Esophagus squamous epithelium (tissue), 4 donors: ENCODE data around the gene GPC6.

ENCODE experiments used
- CTCF ChIP-seq, 6 experiments: fragments of 450-650 bp in 4 of 6; fragments of 200-600 bp in 2 of 6; sonication (generic) in 2 of 6; IDR thresholded peaks; one replicate each; pipeline ENCODE4 v1.5.1; 2016 to 2019; ENCODE audit warnings: antibody characterized with exemption in 6 of 6, mild to moderate bottlenecking in 4 of 6, moderate library complexity in 4 of 6
- POLR2A ChIP-seq, 4 donors: fragments of 450-650 bp; IDR thresholded peaks; one replicate each; pipeline ENCODE4 v1.6.1; 2017; ENCODE audit warnings: antibody characterized with exemption in 4 of 4, mild to moderate bottlenecking in 4 of 4, moderate library complexity in 3 of 4

- TF ChIP-seq CTCF (IDR thresholded peaks at IDR 0.05): no peak
- TF ChIP-seq POLR2A (IDR thresholded peaks at IDR 0.05): no peak
Observed at GRCh38 chr13:94063848-94064247, 837.2 kb downstream of the GPC6 start.
